Tibial nerve (tissue), 4 donors: ENCODE measurements around the gene SLC7A7. TPM values are rescaled to one million over a fixed set of nuclear protein-coding genes. Genes with fewer than 3 reads are reported as not detected.

Source experiments
- DNase-seq, 2 donors: peaks; one replicate each; pipeline ENCODE4 v3.0.0-alpha.2; 2019; ENCODE audit warnings: low spot score in 2 of 2
- H3K27ac ChIP-seq, 4 donors: fragments of 200-600 bp; sonication (generic) in 3 of 4; one replicate each; pipeline ENCODE4 v1.5.1; 2017 to 2019; ENCODE audit warnings: mild to moderate bottlenecking in 1 of 4
- H3K27me3 ChIP-seq, 2 donors: fragments of 200-600 bp; sonication (generic) in 1 of 2; one replicate each; pipeline versions ENCODE4 v1.5.1 to v1.6.0; 2017 to 2019
- H3K36me3 ChIP-seq, 3 donors: fragments of 200-600 bp; sonication (generic); one replicate each; pipeline ENCODE4 v1.5.1; 2018 to 2019
- H3K4me1 ChIP-seq, 4 donors: fragments of 200-600 bp; sonication (generic) in 3 of 4; one replicate each; pipeline ENCODE4 v1.5.1; 2017 to 2019
- H3K4me3 ChIP-seq, 4 donors: fragments of 200-600 bp; sonication (generic) in 3 of 4; one replicate each; pipeline ENCODE4 v1.5.1; 2017 to 2019; ENCODE audit warnings: mild to moderate bottlenecking in 1 of 4, moderate library complexity in 1 of 4
- H3K9me3 ChIP-seq, 4 donors: fragments of 200-600 bp; sonication (generic) in 3 of 4; one replicate each; pipeline ENCODE4 v1.5.1; 2017 to 2019
- EP300 ChIP-seq, 2 donors: sonication (generic); formaldehyde crosslinking; IDR thresholded peaks; one replicate each; pipeline ENCODE4 v1.6.1; 2017; ENCODE audit warnings: antibody characterized with exemption in 2 of 2, mild to moderate bottlenecking in 1 of 2
- POLR2A ChIP-seq, 2 donors: fragments of 450-650 bp; IDR thresholded peaks; one replicate each; pipeline ENCODE4 v1.6.1; 2017; ENCODE audit warnings: antibody characterized with exemption in 2 of 2, mild to moderate bottlenecking in 2 of 2, moderate library complexity in 2 of 2
- WGBS, 2 donors: methylation state at CpG; one replicate each; pipeline ENCODE4 v1.1.5; 2018; 5-methylcytosine and 5-hydroxymethylcytosine counted together
- total RNA-seq, 4 donors: library from RNA; depleted of rRNA; stranded (reverse); fragments of >200 nt; gene quantifications; one replicate each; pipeline ENCODE4 v1.1.0, GENCODE V29; 2016
- TF ChIP-seq, protein P1 (sequence below), 5 experiments: fragments of 200-600 bp in 3 of 5; fragments of 450-650 bp in 2 of 5; sonication (generic) in 3 of 5; IDR thresholded peaks; one replicate each; pipeline ENCODE4 v1.5.1; 2016 to 2019; ENCODE audit warnings: antibody characterized with exemption in 5 of 5, mild to moderate bottlenecking in 3 of 5, moderate library complexity in 2 of 5

The SLC7A7 gene
- total RNA-seq, 4 donors from 2014 or later = 8.4 to 39.8 (median 19.0) TPM

DNA sequence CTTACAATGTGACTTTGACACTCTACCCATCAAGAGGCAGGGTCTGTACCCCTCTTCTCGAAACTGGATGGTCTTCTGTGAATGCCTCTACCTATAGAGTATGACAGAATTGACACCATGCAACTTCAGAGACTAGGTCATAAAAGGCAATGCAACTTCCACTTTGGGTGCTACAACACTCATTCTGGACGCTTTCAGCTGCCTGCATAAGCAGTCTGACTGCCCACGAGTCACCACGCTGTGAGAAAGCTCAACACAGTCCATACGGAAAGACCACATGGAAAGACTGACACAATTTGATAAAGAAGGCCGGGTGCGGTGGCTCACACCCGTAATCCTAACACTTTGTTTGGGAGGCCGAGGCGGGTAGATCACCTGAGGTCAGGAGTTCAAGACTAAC lies 14.9 kb downstream of the SLC7A7 start:
- WGBS, 2 donors = 83 to 91% methylated on average over 10 of the region's 10 CpGs
- Histone ChIP-seq H3K36me3 (no peaks in the 10 kb centered on the region), H3K27ac (no peak overlapping the region), H3K4me3 (no peak overlapping the region), H3K4me1 (no peaks in the 10 kb centered on the region), H3K27me3 (no peaks in the 10 kb centered on the region), H3K9me3 (no peaks in the 10 kb centered on the region)
- TF ChIP-seq POLR2A (IDR thresholded peaks at IDR 0.05) = no peak
- TF ChIP-seq EP300 (IDR thresholded peaks at IDR 0.05) = no peak
- TF ChIP-seq, protein P1, sequence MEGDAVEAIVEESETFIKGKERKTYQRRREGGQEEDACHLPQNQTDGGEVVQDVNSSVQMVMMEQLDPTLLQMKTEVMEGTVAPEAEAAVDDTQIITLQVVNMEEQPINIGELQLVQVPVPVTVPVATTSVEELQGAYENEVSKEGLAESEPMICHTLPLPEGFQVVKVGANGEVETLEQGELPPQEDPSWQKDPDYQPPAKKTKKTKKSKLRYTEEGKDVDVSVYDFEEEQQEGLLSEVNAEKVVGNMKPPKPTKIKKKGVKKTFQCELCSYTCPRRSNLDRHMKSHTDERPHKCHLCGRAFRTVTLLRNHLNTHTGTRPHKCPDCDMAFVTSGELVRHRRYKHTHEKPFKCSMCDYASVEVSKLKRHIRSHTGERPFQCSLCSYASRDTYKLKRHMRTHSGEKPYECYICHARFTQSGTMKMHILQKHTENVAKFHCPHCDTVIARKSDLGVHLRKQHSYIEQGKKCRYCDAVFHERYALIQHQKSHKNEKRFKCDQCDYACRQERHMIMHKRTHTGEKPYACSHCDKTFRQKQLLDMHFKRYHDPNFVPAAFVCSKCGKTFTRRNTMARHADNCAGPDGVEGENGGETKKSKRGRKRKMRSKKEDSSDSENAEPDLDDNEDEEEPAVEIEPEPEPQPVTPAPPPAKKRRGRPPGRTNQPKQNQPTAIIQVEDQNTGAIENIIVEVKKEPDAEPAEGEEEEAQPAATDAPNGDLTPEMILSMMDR (IDR thresholded peaks at IDR 0.05) = no peak
- DNase-seq = no peak

DNA sequence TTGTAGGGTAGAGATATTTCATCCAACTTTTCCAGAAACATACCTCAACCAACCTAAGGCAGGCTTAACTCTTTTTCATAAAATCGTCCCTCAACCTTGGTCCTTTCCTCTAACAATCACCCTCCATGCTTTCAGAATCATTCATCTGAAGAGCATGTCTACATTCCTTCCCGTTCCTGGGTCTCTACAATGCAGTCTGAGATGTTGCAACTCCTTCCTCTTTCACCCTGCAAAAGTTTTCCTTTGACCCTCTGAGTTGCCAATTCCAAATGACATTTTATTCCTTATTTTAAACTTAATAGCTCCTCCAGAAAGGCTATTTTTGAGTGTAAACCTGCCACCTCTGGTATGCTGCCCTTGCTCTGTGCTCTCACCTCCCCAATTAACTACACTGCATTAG lies 16.7 kb downstream of the SLC7A7 start:
- WGBS, 2 donors = 63 to 66% methylated on average over 2 of the region's 2 CpGs
- Histone ChIP-seq H3K36me3 (no peaks in the 10 kb centered on the region), H3K27me3 (no peaks in the 10 kb centered on the region), H3K27ac (no peak overlapping the region), H3K9me3 (no peaks in the 10 kb centered on the region), H3K4me3 (no peak overlapping the region), H3K4me1 (no peaks in the 10 kb centered on the region)
- DNase-seq = no peak
- TF ChIP-seq, protein P1 (IDR thresholded peaks at IDR 0.05) = no peak
- TF ChIP-seq POLR2A (IDR thresholded peaks at IDR 0.05) (no peak), EP300 (IDR thresholded peaks at IDR 0.05) (no peak)

DNA sequence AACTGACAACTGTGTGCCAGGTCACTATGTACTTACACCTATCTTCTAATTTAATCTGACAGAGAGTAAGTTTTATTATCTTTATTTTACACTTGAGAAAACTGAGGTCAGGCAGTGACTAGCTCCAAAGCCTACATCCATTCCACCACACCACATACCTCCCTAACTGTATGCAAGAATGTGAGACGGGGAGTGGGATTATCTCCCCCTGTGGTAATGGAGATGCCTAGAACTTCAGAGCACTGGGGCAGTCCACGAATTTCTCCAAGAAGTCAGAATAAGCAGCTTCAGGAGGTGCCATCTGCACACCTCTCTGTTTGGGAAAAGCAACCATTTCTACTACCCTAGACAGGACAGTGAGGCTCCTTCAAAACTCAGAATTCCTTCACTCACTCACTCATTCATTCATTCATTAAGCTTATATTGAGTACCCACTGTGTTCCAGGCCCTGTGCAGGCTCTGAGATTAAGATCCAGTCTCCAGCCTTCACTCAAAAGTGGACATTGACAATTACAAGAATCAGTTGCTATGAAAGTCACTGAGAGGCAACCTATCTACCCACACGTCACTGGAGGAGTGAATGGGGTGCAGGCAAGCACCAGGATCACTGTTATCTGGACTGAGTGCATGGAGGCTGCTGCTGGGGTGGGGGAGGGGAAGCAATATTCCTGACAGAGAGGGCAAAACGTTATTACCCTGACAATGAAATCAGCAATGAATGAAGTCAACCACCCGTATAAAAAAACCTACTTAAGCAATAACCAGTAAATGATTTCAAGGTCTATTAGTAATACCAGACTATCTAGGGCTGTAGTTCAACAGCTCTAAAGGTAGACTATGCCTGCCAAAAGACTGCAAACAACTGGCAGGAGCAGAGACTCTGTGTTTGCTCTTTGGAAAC lies 18.0 kb downstream of the SLC7A7 start:
- TF ChIP-seq, protein P1 (IDR thresholded peaks at IDR 0.05) = no peak
- no peak for TF ChIP-seq EP300 (IDR thresholded peaks at IDR 0.05)
- no peak for TF ChIP-seq POLR2A (IDR thresholded peaks at IDR 0.05)
- WGBS, 2 donors = 35 to 41% methylated on average over 5 of the region's 5 CpGs
- no peaks in the 10 kb centered on the region for H3K36me3 ChIP-seq
- H3K4me1 ChIP-seq = no peaks in the 10 kb centered on the region
- no peak for DNase-seq
- no peaks in the 10 kb centered on the region for H3K27me3 ChIP-seq
- no peak overlapping the region for H3K4me3 ChIP-seq
- H3K27ac ChIP-seq = no peak overlapping the region
- no peaks in the 10 kb centered on the region for H3K9me3 ChIP-seq

DNA sequence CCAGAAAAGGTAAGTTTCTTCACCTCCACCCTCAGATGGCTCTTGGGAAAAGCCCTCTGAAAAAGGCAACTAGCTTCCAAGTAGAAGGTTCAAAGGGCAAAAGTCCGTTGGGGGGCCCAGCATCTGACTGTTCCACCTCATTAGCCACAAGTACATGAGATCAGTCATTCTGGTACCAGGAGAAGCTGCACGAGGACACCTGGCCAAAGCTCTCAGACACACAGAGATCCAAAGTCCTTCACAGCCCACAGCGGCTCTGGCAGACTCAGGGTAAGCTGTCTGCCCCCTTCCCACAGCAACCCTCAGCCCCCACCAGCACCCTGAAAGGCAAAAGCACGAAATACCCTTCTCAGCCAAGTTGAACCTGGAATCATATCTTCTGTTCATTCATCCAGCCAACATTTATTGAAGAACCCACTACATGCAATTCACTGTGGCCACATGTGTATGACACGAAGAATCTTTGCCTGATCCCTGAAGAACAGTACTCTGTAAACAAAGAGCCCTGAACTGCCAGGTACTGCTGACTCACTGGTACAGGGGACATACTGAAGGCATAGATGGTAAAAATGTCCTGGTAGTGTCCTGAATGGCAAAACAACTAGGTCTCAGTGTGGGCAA lies 19.0 kb downstream of the SLC7A7 start:
- H3K36me3 ChIP-seq = no peaks in the 10 kb centered on the region
- TF ChIP-seq EP300 (IDR thresholded peaks at IDR 0.05) (no peak), POLR2A (IDR thresholded peaks at IDR 0.05) (no peak)
- TF ChIP-seq, protein P1 (IDR thresholded peaks at IDR 0.05) = no peak
- H3K27me3 ChIP-seq = no peaks in the 10 kb centered on the region
- H3K27ac ChIP-seq = no peak overlapping the region
- no peak overlapping the region for H3K4me3 ChIP-seq
- WGBS, 2 donors = 59 to 70% methylated on average over 5 of the region's 5 CpGs
- H3K4me1 ChIP-seq = no peaks in the 10 kb centered on the region
- no peak for DNase-seq
- H3K9me3 ChIP-seq = no peaks in the 10 kb centered on the region

DNA sequence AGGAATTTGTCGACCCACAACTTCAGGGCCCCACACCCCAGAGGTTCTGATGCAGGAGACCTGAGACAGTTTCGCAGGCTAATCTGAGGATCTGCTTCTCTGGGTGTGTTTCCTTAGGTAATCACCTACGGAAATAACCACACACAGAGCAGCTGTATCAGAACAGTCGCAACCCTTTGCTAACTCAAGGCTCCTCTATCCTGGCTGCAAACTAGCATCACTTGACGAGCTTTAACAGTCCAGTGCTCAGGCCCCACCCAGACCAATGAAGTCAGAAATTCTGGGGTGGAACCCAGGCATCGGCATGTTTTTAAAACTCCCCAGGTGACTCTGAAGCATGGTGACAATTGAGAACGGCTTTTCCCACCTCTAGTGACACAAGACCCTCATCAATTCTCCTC lies 20.7 kb downstream of the SLC7A7 start:
- Histone ChIP-seq H3K9me3 (no peaks in the 10 kb centered on the region), H3K27ac (no peak overlapping the region), H3K4me1 (no peaks in the 10 kb centered on the region), H3K27me3 (no peaks in the 10 kb centered on the region), H3K4me3 (no peak overlapping the region), H3K36me3 (no peaks in the 10 kb centered on the region)
- DNase-seq = no peak
- TF ChIP-seq POLR2A (IDR thresholded peaks at IDR 0.05) (no peak), EP300 (IDR thresholded peaks at IDR 0.05) (no peak)
- TF ChIP-seq, protein P1 (IDR thresholded peaks at IDR 0.05) = no peak
- WGBS, 2 donors = 78 to 79% methylated on average over 6 to 7 of the region's 7 CpGs
